SHP77 treated with DMSO at 0.1 percent for 48 hours (cell line): Measurements from ENCODE around the gene BMP4.

Experiments used
- DNase-seq: peaks from one replicate; lab custom pipeline; 2025; lab: John Stamatoyannopoulos, UW

BMP4 gene

GRCh38 chr14:53963320-53964227, 6.9 kb upstream of the BMP4 start:
- DNase-seq = no peak

DNA sequence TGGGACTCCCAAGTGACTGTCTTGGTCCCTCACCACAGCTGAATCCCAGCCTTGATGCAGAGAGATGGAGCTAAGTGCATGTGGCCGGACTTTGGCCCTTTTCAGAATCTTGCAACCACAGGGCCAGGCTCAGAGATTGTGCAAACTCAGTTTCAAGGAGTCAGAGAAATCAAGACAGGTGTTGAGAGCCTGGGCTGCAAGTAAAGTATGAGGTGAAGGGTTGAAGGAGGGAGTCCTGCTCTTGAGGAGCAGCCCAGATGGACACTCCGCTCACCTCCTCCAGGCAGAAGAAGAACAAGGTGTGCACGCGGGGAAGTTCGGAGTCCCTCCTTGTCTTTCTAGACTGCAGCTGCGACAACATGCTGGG, 6.3 kb upstream of the BMP4 start:
- no peak for DNase-seq

- DNase-seq = no peak
Observed at GRCh38 chr14:53958628-53959027, 2.0 kb upstream of the BMP4 start.

GRCh38 chr14:53957739-53958138, 1.1 kb upstream of the BMP4 start:
- DNase-seq = no peak

DNA sequence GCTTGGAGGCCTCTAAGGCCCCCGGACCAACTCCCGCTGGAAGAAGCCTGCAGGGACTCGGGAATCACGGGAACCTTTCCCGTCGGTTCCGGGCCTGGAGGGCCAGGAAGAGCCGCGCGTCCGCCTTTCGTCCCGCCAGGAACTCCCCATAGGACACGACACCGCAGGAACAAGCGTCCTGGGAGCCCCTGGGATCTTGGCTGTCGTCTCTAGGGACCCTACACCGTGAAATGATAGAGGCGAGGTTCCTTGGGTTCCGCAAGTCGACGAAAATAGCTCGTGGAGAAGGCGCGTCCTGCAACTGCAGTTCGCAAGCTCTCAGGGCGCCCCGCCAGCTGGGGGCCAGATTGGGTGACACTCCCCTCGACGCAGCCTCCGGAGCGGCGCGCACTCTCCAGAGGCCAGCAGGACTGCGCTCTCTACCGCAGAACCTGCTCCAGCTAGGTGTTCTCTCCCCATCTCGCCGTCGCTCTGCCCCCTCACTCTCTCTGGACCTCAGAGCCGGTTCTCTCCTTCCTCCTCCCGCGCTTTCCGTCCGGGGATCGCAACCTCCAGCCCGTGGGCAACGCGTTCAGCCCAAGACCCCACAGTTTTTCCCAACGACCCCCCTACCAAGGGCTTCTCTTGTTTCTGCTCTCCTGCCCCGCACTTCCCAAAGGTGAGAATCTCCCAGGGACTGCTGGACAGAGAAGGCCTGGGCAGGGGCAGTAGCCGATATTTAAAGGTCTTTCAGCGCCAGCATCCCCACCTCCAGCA, 776 bp downstream of the BMP4 start:
- no peak for DNase-seq

DNA sequence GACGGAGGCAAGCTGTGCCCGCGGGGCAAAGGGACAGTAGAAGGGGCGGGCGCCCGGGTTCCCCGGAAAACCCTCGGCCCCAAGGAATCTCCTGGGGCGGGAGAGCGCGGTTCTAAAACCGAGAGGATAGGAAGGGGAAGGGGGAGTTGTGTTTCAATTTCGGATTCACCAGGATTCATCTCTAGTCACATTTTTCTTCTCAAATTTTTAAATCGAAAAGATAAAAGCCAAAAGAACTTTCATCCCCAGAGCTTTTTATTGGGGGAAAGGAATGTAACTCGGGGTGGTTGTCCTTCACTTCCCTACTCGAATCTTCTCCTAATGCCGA, 1.4 kb downstream of the BMP4 start:
- DNase-seq = no peak

DNA sequence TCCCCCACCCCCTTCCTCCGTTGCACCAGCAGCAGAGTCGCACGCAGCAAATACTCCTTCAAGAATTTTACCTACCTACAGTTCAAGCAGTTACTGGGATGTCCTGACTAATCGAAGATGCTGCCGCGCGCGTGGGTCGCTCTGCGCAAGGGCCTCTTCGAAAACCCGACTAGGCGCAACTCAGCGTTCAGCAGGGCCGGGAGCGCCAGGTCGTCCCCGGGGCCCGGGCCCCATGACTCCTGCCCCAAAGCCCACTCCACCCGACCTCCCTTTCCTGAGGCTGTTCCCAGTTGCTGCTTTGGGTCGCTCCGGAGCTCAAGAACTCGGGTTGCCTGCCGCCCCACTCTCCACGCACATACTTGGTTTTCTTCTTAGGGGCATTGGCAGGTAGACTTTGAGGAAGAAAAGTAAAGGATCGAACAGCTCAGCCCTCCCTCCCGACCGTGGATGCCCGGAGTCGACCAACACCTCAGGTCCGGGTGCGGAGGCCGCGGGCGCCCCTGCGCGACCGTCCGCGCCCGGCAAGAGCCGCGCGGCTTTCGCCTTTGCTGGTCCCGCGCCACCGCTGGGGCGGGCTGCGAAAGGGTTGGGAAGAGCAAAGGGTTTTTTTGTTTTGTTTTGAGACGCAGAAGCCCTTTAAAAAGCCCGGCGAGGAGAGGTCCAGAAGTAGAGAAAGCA, 1.9 kb downstream of the BMP4 start:
- DNase-seq = no peak

GRCh38 chr14:53953828-53954550, 2.6 kb downstream of the BMP4 start:
- no peak for DNase-seq

DNA sequence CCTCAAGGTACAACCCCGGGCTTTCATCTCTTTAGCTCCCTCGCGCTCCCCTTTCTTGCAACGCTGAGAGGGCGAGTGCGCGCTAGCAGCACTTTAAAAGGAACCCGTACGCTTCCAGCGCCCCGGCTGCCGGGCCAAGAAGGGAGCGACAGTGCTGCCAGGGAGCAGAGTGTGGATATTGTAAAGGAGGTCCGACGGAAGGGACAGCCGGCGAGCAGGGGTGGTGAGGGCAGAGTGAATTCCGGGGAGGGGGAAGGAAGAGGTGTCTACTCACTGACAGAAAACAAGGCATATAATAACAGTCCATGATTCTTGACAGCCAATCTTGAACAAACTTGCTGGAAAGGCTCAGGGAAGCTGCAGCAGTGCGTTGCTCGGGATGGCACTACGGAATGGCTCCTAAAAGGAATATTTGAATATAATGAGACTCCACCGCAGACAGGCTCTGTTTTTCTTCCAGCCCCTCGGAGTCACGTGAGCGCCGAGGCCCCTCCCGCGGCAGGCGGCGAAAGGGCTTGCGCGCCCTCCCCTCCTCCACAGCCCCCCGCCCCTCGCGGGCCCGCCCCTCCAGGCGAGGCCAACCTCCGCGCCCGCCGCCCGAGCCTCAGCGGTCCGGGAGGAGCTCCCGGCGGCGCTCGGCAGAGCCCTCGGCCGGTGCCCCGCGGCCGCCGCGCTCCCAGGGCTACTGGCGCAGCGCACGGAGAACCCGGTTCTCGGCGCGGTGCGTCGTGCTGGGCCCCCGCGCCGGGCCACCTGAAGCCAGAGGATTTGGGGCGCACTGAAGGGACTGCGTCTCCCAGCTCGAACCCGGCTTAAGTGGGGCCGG, 3.4 kb downstream of the BMP4 start:
- no peak for DNase-seq

DNA sequence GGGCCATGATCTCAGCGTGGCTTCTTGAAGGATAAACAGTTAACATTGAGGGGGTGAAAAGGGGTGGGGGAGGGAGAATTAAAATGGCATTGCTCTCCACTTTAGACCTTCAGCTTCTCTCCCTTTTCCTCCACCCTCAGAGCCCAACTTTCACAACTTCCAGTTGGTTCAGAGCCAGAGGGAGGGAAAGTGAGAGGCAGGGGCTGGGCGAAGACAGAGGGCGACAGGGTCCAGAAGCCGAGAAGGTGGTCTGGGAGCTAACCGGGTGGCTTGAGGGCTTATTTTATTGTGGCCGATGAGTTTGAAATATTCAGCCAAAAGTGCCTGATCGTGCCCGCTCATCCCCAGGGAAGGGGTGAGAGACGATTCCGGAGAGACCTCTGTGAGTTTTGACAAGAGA, 4.1 kb downstream of the BMP4 start:
- no peak for DNase-seq

GRCh38 chr14:53951627-53952303, 4.9 kb downstream of the BMP4 start:
- no peak for DNase-seq

- no peak for DNase-seq
Observed at GRCh38 chr14:53951243-53951626, 5.4 kb downstream of the BMP4 start.

GRCh38 chr14:53950031-53950793, 6.4 kb downstream of the BMP4 start:
- no peak for DNase-seq

DNA sequence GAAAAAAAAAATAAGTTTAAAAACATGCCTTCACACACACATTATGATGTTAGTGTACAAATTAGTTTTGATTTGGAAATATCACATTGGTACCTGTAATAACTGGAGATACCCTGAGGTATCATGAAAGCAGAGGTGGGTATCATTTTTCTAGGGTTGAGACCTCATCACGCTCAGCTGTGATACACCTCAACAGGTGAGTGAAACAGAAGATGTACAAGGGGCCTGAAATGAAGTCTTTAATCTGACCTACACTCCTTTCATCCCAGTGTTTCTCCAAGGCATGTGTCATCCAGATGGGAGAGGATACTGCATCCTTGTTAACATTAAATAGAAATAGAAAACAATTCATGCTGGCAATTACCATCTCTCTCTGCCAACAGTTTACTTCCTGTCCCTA, 7.4 kb downstream of the BMP4 start:
- no peak for DNase-seq

DNA sequence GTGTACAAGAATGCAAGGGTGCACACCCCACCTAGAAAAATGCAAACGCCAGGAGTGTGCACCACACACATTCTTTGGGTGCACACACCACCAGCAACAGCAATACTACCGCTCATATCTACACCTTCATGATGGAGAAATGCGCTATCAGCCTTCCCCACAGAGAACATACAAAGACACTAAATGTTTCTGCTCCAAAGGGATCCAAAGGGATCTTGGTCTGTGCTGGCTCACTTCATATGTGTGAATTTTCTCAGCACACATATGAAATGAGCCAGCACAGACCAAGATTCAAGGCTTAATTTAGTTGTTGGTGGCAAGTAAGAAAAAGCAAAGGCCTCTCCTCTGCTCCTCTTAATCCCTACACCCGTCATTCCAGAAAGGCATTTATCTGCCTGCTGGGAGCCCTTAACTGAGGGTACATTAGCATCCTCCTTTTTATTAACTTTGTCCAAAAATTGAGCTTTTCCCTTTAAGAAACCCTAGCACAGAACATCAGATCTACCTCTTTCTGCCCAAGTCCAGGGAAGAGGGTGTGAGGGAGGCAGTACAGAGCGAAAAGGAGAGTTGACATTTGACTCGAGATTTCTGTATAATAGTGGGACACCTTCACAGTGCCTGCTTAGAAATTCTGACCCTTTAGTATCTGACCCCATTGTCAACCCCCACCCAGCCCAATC, 8.3 kb downstream of the BMP4 start:
- no peak for DNase-seq

- DNase-seq = no peak
Observed at GRCh38 chr14:53947452-53948204, 9.0 kb downstream of the BMP4 start.

DNA sequence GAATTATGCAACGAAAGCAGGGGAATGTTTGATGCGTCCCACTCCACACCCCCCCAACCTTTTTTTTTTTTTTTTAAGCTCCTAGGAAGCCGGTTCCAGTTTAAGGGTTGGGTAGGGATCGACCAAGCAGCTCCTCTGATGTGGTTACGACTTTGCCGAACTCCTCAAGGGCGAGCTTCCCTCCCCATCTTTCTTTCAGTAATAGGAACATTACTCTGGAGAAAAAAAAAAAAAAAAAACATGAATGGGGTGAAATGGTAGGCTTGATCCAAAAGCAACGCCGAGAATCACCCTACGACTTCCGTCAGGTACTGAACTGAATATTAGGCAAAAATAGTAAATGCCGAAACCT, 9.6 kb downstream of the BMP4 start:
- DNase-seq = no peak

- no peak for DNase-seq
Observed at GRCh38 chr14:53946404-53947093, 10.1 kb downstream of the BMP4 start.
